ENCODE measurements around the gene WRAP73.
"Not testable (repeated sequence)": the region's sequence is repeated elsewhere in the genome, so short reads cannot be mapped to it uniquely, and the experiment has no call there.

The WRAP73 gene

DNA sequence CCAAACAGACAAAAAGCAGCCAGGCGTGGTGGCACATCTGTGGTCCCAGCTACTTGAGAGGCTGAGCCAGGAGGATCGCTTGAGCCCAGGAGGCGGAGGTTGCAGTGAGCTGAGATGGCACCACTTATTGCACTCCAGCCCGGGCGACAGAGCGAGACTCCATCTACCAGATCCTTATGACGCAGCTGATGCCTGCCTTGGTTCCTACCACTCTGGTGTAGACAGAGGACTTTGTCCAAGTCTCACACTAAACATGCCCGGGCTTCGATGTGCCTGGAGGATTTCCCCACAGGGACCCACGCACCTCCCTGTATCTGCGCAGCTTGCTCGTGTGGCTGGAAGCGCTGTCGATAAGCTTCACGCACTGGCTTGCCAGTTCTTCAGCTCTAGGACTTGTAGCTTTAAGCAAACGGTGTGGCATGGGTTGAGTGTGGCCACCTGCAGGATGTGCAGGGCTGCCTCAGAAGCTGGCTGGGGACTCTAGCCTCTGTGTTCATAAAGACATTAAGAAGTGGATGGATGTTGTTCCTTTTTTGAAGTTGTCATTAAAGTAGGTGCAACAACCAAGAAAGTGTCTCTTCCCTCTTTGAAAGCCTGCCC is 20.2 kb downstream of the WRAP73 start:
- no peak for DNase-seq

GRCh38 chr1:3628445-3628844 is 21.5 kb downstream of the WRAP73 start:
- no peak for DNase-seq

GRCh38 chr1:3627515-3628253 is 22.2 kb downstream of the WRAP73 start:
- DNase-seq, result no peak

GRCh38 chr1:3626025-3626424 is 23.9 kb downstream of the WRAP73 start:
- DNase-seq, result no peak

- DNase-seq, result no peak
Measured at GRCh38 chr1:3625151-3625907, 24.6 kb downstream of the WRAP73 start.

DNA sequence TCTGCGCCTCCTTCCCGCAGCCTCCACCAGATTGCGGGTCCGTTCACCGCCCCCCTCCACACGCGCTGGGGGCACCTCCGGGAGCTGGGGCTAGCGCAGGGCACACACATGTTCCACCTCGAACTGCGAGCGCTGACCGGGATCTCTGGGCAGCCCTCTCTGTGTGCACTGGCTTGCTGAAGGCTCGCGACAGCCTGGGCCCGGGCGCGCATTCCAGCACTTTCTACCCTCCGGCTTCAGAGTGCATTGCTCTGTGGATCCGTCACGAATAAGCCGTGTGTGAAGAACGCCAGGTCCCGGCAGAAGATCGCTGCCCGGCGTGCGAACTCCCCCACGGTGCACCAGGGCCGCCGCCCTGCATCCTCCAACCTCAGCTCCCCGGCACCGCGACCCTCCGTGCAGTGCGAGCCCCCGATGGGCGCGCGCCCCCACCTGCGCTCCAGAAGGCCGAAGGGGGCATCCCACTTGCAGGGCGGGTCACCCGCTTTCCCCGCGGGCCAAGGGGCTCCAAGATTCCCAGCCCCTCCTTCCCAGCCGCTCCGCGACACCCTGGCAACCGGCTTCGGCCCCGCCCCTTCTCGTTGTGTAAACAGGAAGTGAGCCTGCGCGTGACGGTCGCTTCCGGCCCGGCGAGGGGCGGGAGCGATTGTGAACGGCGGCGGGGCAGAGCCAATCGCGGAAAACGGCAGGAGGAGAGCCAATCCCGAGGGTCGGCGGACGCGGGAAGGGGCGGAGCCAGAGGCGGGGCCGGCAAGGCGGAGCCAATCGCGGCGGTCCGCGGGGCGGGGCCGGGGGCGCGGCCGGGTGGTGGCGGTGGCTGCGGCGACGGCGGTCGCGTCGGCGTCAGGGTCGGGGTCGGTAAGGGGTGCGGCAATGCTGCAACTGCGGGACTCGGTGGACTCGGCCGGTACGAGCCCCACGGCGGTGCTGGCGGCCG is 25.4 kb downstream of the WRAP73 start, which contains the start of gene TPRG1L:
TSS of gene TPRG1L (plus strand) at position 816 of the 937 bp plus-strand sequence. CDS start at position 874, 58 bp downstream.
- DNase-seq, result no peak

DNA sequence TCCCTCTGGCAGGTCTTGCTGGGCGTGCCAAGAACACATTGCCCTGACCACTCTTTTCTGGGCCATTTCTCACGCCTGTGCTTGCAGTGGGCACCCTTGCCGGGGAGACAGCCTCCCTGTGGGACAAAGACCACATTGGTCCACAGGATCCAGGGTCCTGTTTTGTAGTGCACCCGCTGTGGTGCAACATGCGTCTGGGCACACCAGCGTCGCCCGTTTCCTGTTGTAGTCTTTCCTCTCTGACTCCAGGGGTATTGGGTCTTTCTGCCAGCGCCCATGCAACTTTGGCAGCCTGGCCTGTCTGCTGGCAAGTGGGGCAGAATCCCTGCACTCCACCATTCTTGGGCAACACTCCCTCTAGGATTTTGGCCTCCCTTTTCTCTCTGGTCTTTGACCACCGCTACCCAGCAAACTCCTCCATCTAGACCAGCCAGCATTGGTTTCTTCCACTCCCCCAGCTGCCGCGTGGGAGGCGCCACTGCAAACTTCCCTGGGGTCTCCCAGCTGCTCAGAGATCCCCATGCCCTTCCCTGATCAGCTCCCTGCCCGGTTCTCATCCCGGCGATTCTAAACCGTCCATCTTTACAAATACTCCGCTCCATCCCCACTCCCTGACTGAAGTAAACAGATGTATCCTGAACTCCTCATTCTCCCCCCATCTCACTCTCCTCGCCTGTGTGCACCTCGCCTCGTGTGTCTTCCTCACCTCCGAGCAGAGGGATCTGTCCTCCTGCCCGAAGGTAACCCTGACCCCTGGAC is 26.3 kb downstream of the WRAP73 start:
- DNase-seq, result no peak

GRCh38 chr1:3622102-3622501 is 27.8 kb downstream of the WRAP73 start:
- not testable (repeated sequence) for DNase-seq

- not testable (repeated sequence) for DNase-seq
Measured at GRCh38 chr1:3621151-3621671, 28.7 kb downstream of the WRAP73 start.

- no peak for DNase-seq
Measured at GRCh38 chr1:3620708-3621107, 29.2 kb downstream of the WRAP73 start.

GRCh38 chr1:3618881-3619671 is 30.8 kb downstream of the WRAP73 start:
- no peak for DNase-seq

DNA sequence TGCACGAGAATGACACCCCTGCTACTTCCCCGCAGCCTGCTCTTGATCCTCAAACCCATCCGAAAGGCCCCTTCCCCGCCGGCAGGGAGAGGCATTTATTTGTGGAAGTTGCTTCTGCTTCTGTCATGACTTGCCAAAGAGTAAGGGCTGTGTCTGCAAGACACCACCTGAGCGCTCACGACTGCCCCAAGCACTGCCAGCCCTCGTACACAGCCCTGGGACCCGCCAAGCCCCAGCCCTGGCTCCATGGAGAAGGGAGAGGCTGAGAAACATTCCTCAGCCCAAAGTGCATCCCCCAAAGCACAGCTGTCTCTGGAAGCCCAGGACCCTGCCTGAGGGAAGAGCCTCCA is 31.4 kb downstream of the WRAP73 start:
- no peak for DNase-seq

DNA sequence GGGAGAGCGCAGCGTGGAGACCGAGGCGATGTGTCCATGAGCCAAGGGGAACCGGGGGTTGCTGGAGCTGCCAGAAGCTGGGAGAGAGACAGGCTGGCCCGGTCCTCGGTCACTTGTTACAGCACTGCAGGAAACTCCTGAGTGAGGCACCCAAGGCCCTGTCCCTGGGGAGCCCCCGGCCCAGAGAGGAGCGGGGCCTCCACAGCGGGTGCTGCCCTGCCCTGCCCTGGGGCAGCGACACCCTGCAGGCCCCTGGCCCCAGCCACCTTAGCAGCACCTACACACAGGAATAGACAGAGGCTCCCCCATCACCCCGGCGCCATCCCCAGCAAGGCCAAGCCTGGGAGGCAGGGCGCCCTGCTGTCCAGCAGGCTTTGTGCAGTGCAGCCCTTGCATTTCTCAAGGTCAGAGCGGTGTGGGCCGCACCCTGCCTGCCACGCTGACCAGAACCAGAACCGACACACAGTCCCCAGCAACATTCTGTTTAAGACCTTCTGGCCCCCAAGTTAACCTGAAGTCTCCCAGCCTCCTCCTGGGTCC is 32.0 kb downstream of the WRAP73 start:
- DNase-seq, result no peak

DNA sequence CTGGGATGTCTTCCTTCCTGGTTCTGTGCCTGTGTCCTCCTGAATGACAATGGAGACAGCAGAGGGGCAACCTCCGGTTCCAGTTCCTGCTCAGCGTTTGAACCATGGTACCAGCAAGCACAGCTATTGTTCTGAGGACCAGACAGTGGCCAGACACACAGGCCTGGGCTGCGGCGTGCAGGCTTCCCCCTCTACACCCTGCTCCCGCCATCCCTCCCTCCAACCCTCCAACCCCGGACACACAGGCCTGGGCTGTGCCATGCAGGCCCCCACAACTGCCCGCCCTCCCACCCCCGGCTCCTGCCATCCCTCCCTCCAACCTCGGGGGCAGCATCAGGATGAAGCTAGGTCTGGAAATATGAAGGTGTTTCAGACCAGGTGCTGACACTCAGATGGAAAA is 33.0 kb downstream of the WRAP73 start:
- no peak for DNase-seq

DNA sequence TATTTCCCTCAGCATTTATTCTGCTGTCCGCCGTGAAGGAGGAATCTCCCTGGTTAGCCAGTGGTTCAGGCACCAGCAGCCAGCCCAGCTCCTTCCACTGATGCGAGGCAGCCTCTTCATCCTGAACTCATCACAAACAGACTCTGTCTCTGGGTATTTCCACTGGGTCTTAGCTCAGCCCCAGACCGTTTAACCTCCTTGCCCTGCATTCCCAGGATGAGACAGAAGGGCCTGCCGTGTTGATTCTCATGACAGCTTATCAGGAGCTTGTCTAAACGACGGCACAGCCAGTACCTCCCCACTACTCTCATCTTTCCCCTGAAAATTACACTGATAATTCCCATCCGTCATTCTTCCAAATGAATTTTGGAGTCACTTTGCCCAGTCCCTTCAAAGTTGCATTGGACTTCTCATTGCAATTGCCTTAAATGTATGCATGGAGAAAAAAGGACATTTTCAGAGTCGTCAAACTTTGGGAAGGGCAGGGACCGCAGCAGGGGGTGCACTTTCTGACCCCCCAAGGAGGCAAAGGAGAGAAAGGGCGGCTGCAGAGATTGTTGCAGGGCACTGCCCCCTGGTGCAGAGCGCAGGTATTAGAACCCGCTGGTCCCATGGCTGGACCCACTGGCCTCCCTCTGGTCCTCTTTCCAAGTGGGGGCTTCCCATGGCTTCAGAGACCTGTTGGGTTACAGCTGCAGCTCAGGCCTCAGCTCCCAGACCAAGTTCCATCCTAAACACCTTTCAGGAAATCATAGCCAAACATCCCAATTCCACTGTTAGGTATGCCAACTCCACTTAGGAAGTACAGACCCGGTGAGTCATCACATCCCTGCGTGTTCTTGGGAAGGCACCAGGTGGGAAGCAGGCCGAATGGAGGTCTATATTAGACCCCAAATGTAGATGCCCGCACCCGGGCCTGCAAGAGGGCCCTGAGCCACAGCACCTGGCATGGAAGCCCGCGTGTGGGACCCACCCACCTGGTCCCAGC is 34.9 kb downstream of the WRAP73 start:
- no peak for DNase-seq

GRCh38 chr1:3612123-3612522 is 37.8 kb downstream of the WRAP73 start:
- no peak for DNase-seq

DNA sequence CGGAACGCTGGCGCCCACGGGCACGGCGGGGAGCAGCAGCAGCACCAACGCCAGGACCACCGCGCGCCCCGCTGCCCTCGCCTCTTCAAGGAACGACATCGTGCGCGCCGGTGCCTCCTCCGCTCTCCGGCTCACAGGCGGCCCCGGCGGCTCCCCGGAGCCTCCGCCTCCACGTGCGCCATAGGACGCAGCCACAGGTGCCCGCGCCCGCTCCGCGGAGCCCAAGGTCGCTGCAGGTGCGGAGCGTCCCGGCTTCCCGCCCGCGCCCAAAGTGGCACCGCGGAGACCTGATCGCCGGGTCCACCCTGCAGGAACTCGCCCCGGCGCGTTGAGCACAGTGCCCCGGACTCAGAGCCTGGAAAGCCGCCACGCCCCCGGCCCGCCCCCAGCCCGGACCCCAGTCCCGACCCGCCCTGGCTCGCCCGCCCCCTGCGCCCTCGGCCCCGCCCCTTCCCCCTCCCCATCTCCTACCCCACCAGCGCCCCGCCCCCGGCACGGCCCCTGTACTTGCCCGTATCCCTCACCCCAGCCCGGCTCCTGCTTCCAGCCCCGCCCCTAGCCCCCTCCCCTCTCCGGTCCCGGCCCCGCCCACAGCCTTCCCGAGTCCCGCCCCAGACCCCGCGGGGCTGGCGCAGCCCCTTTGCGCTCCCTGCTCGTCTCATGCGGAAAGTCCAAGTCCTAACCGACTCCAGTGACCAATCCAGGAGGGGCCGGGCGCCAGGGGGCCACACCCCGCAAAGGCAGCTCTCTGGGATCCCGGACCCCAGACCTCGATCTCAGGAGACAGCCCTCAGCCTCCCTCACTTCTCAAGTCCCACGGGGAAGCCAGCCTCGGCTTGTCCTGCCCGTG is 38.5 kb downstream of the WRAP73 start, which contains the start of gene MEGF6:
TSS of gene MEGF6 (minus strand) at position 339 of the 850 bp plus-strand sequence. CDS start at position 99, 240 bp downstream.
- no peak for DNase-seq

GRCh38 chr1:3610527-3611169 is 39.3 kb downstream of the WRAP73 start:
- DNase-seq, result no peak
